Fibroblast of lung (primary cell): Measurements from ENCODE around the gene KRT38.

Experiments used
- CTCF ChIP-seq, 2 donors: IDR thresholded peaks in 1 of 2; conservative IDR thresholded peaks in 1 of 2; 1 replicate in 1 of 2; 2 replicates in 1 of 2; pipeline ENCODE4 v1.5.1; 2011 to 2012; ENCODE audit warnings: low read length in 2 of 2, control low read depth in 1 of 2, inconsistent platforms in 1 of 2, low read depth in 1 of 2, mild to moderate bottlenecking in 1 of 2
- EZH2 ChIP-seq: IDR thresholded peaks from 2 replicates; pipeline ENCODE4 v1.5.1; 2012; ENCODE audit warnings: low read length, control low read depth, mild to moderate bottlenecking; ENCODE audit errors: missing control alignments

GRCh38 chr17:41413982-41414381 lies 26.8 kb downstream of the KRT38 start:
- TF ChIP-seq CTCF (conservative IDR thresholded peaks at IDR 0.05 in 1 of 2, IDR thresholded peaks at IDR 0.05 in 1 of 2; ENCODE audit: low read depth in 1 of 2, low read length in 2 of 2) (no peak), EZH2 (no peak)
